Inflammatory macrophage treated with lipopolysaccharide for 1 hour (primary cell): ENCODE measurements around the gene NBEAL1.
"Not testable (repeated sequence)": the region's sequence is repeated elsewhere in the genome, so short reads cannot be mapped to it uniquely, and the experiment has no call there.

Experiments
- DNase-seq, 2 donors: peaks; one replicate each; pipeline ENCODE4 v3.0.0-alpha.2; 2020 to 2022

NBEAL1 gene

GRCh38 chr2:203238292-203238703, 223.6 kb downstream of the NBEAL1 start:
- no peak for DNase-seq

GRCh38 chr2:203238704-203239526, 224.2 kb downstream of the NBEAL1 start, which contains the start of gene CYP20A1:
CYP20A1 (plus strand) TSS chr2:203239018; CDS start chr2:203239063, 45 bp downstream.
- DNase-seq = peak; percentile 98

GRCh38 chr2:203240491-203240890, 225.8 kb downstream of the NBEAL1 start:
- peak in 1 of 2 donors; percentile 5 for DNase-seq

GRCh38 chr2:203242518-203242917, 227.8 kb downstream of the NBEAL1 start:
- DNase-seq = no peak

GRCh38 chr2:203246646-203247045, 232.0 kb downstream of the NBEAL1 start:
- no peak for DNase-seq

- DNase-seq = no peak
Measured at GRCh38 chr2:203252818-203253217, 238.1 kb downstream of the NBEAL1 start.

- DNase-seq = not testable (repeated sequence)
Measured at GRCh38 chr2:203253422-203254095, 238.9 kb downstream of the NBEAL1 start.

GRCh38 chr2:203261326-203262159, 246.9 kb downstream of the NBEAL1 start:
- DNase-seq = no peak
